ENCODE measurements around the gene SHISA5. TPM values are rescaled to one million over a fixed set of nuclear protein-coding genes. Genes with fewer than 3 reads are reported as not detected.

The SHISA5 gene
- polyA plus RNA-seq, 4 donors: 68.2 to 220 (median 106) TPM

DNA sequence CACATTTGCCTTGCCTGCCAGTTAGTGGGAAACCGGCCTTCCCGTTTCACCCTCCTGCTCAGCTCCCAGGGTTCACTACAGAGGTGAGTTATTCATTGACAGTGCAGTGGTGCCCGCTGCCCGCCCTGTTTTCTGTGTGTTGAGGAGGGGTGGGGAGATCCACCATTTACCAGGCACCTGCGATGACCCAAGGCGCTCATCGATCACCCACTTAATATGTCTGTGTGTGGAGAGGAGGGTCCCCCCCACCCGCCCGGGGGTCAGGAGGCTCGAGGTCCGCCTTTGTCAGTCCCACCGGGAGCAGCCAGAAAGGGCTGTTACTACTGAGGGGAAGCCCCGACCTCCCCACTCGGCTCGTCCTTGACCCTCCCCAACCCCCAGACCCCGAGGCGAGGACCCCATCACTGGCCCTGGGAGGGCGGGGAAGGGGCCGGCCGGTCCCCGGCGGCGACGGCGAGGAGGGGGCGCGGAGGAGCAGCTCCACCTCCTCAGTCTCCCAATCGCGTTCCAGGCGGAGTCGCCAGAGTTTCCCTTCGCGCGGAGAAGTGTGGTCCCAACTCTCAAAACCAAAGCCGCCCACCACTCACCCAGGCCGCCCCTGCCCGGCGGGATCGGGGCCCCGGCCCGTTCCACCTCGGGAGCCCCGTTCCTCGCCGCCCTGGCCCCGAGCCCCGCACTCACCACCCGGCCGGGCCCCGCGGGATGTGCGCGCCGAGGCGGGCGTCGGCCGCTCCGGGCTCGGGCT lies 75.2 kb downstream of the SHISA5 start:
- Histone ChIP-seq H3K27ac (ENCODE audit: low read depth in 1 of 3, low read length in 2 of 3) (peak overlapping the region; percentile 91 to 98 (median 93)), H3K4me1 (ENCODE audit: control insufficient read depth in 3 of 3, insufficient read depth in 2 of 3, low read depth in 1 of 3, low read length in 2 of 3) (peaks cover 2 to 74% (median 10%) of the 10 kb centered on the region in 3 donors), H3K9me3 (ENCODE audit: control insufficient read depth in 2 of 2, insufficient read depth in 1 of 2, low read depth in 1 of 2, low read length in 1 of 2) (no peaks in the 10 kb centered on the region), H3K27me3 (ENCODE audit: control insufficient read depth in 3 of 3, insufficient read depth in 3 of 3, low read length in 3 of 3) (no peaks in the 10 kb centered on the region), H3K36me3 (ENCODE audit: control insufficient read depth in 3 of 3, insufficient read depth in 2 of 3, low read depth in 1 of 3, low read length in 3 of 3) (peaks cover 0 to 53% (median 2%) of the 10 kb centered on the region in 3 donors), H3K4me3 (ENCODE audit: low read depth in 1 of 3, low read length in 3 of 3) (peak overlapping the region; percentile 61 to 76 (median 66))
- DNase-seq: peak; percentile 85 to 88
- WGBS, 3 donors: 2 to 7% (median 3%) methylated on average over 39 to 60 of the region's 60 CpGs
- FAIRE-seq: no peak

GRCh38 chr3:48428088-48428571 lies 75.8 kb downstream of the SHISA5 start:
- WGBS, 3 donors: 9 to 53% (median 27%) methylated on average over 7 of the region's 7 CpGs
- H3K36me3 ChIP-seq (ENCODE audit: control insufficient read depth in 3 of 3, insufficient read depth in 2 of 3, low read depth in 1 of 3, low read length in 3 of 3): peaks cover 0 to 54% (median under 1%) of the 10 kb centered on the region in 3 donors
- H3K27ac ChIP-seq (ENCODE audit: low read depth in 1 of 3, low read length in 2 of 3): peak overlapping the region; percentile 91 to 98 (median 93)
- H3K4me1 ChIP-seq (ENCODE audit: control insufficient read depth in 3 of 3, insufficient read depth in 2 of 3, low read depth in 1 of 3, low read length in 2 of 3): peaks cover under 1 to 68% (median 9%) of the 10 kb centered on the region in 3 donors
- no peaks in the 10 kb centered on the region for H3K9me3 ChIP-seq (ENCODE audit: control insufficient read depth in 2 of 2, insufficient read depth in 1 of 2, low read depth in 1 of 2, low read length in 1 of 2)
- no peaks in the 10 kb centered on the region for H3K27me3 ChIP-seq (ENCODE audit: control insufficient read depth in 3 of 3, insufficient read depth in 3 of 3, low read length in 3 of 3)
- FAIRE-seq: no peak
- DNase-seq: peak in 1 of 2 donors; percentile 14
- H3K4me3 ChIP-seq (ENCODE audit: low read depth in 1 of 3, low read length in 3 of 3): peak overlapping the region; percentile 61 to 76 (median 66)

- 30 to 67% (median 36%) methylated on average over 9 of the region's 9 CpGs for WGBS, 3 donors
- Histone ChIP-seq H3K36me3 (ENCODE audit: control insufficient read depth in 3 of 3, insufficient read depth in 2 of 3, low read depth in 1 of 3, low read length in 3 of 3) (peaks cover 0 to 54% (median 0%) of the 10 kb centered on the region in 3 donors), H3K27ac (ENCODE audit: low read depth in 1 of 3, low read length in 2 of 3) (peak overlapping the region in 2 of 3 donors; percentile 46 to 98), H3K27me3 (ENCODE audit: control insufficient read depth in 3 of 3, insufficient read depth in 3 of 3, low read length in 3 of 3) (no peaks in the 10 kb centered on the region), H3K4me1 (ENCODE audit: control insufficient read depth in 3 of 3, insufficient read depth in 2 of 3, low read depth in 1 of 3, low read length in 2 of 3) (peaks cover 0 to 63% (median 7%) of the 10 kb centered on the region in 3 donors), H3K4me3 (ENCODE audit: low read depth in 1 of 3, low read length in 3 of 3) (peak overlapping the region in 2 of 3 donors; percentile 61 to 76), H3K9me3 (ENCODE audit: control insufficient read depth in 2 of 2, insufficient read depth in 1 of 2, low read depth in 1 of 2, low read length in 1 of 2) (no peaks in the 10 kb centered on the region)
- FAIRE-seq (no peak), DNase-seq (peak; percentile 21 to 37)
Observed at GRCh38 chr3:48427630-48427962, 76.4 kb downstream of the SHISA5 start.

- DNase-seq (peak in 1 of 2 donors; percentile 29), FAIRE-seq (no peak)
- Histone ChIP-seq H3K27ac (ENCODE audit: low read depth in 1 of 3, low read length in 2 of 3) (peak overlapping the region in 2 of 3 donors; percentile 56 to 98), H3K27me3 (ENCODE audit: control insufficient read depth in 3 of 3, insufficient read depth in 3 of 3, low read length in 3 of 3) (no peaks in the 10 kb centered on the region), H3K4me3 (ENCODE audit: low read depth in 1 of 3, low read length in 3 of 3) (peak overlapping the region in 2 of 3 donors; percentile 61 to 76), H3K36me3 (ENCODE audit: control insufficient read depth in 3 of 3, insufficient read depth in 2 of 3, low read depth in 1 of 3, low read length in 3 of 3) (peaks cover 0 to 54% (median 0%) of the 10 kb centered on the region in 3 donors), H3K4me1 (ENCODE audit: control insufficient read depth in 3 of 3, insufficient read depth in 2 of 3, low read depth in 1 of 3, low read length in 2 of 3) (peaks cover 0 to 58% (median 7%) of the 10 kb centered on the region in 3 donors), H3K9me3 (ENCODE audit: control insufficient read depth in 2 of 2, insufficient read depth in 1 of 2, low read depth in 1 of 2, low read length in 1 of 2) (no peaks in the 10 kb centered on the region)
- WGBS, 3 donors: 41 to 51% (median 47%) methylated on average over 8 of the region's 8 CpGs
Observed at GRCh38 chr3:48426944-48427629, 76.9 kb downstream of the SHISA5 start.

DNA sequence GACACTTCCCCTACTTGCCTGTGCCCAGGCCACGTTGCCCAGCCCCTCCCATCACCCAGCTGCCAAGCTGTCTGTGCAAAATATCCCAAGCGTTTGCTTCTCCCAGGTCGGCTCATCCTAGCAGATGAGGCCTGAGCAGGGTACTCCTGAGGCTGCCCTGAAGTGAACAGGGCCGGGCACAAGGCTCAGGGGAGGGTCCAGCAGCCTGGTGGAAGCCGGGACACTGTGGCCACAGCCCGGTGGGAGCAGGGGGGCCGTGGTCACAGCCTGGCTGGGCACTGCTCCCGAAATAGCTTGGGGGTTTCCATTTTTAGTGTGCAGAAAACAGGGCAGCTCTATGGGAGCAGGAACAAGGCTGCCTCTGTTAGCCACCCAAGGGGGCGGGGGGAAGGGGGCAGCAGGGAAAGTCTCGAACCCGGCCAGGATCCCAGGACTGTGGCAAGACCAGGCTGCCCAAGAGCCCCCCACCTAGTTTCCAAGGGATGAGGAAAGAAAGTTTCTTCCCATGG lies 77.5 kb downstream of the SHISA5 start:
- DNase-seq: no peak
- 40 to 53% (median 46%) methylated on average over 11 of the region's 11 CpGs for WGBS, 3 donors
- Histone ChIP-seq H3K36me3 (ENCODE audit: control insufficient read depth in 3 of 3, insufficient read depth in 2 of 3, low read depth in 1 of 3, low read length in 3 of 3) (peaks cover 0 to 55% (median 0%) of the 10 kb centered on the region in 3 donors), H3K9me3 (ENCODE audit: control insufficient read depth in 2 of 2, insufficient read depth in 1 of 2, low read depth in 1 of 2, low read length in 1 of 2) (no peaks in the 10 kb centered on the region), H3K4me1 (ENCODE audit: control insufficient read depth in 3 of 3, insufficient read depth in 2 of 3, low read depth in 1 of 3, low read length in 2 of 3) (peaks cover 0 to 51% (median 7%) of the 10 kb centered on the region in 3 donors), H3K4me3 (ENCODE audit: low read depth in 1 of 3, low read length in 3 of 3) (peak overlapping the region in 1 of 3 donors; percentile 9), H3K27me3 (ENCODE audit: control insufficient read depth in 3 of 3, insufficient read depth in 3 of 3, low read length in 3 of 3) (no peaks in the 10 kb centered on the region), H3K27ac (ENCODE audit: low read depth in 1 of 3, low read length in 2 of 3) (peak overlapping the region in 1 of 3 donors; percentile 56)
- no peak for FAIRE-seq

GRCh38 chr3:48425281-48425812 lies 78.6 kb downstream of the SHISA5 start:
- no peaks in the 10 kb centered on the region for H3K27me3 ChIP-seq (ENCODE audit: control insufficient read depth in 3 of 3, insufficient read depth in 3 of 3, low read length in 3 of 3)
- WGBS, 3 donors: 61 to 66% (median 65%) methylated on average over 13 of the region's 13 CpGs
- no peaks in the 10 kb centered on the region for H3K9me3 ChIP-seq (ENCODE audit: control insufficient read depth in 2 of 2, insufficient read depth in 1 of 2, low read depth in 1 of 2, low read length in 1 of 2)
- H3K36me3 ChIP-seq (ENCODE audit: control insufficient read depth in 3 of 3, insufficient read depth in 2 of 3, low read depth in 1 of 3, low read length in 3 of 3): peaks cover 0 to 61% (median 0%) of the 10 kb centered on the region in 3 donors
- H3K4me1 ChIP-seq (ENCODE audit: control insufficient read depth in 3 of 3, insufficient read depth in 2 of 3, low read depth in 1 of 3, low read length in 2 of 3): peaks cover 0 to 40% (median 7%) of the 10 kb centered on the region in 3 donors
- peak overlapping the region in 2 of 3 donors; percentile 1 to 2 for H3K27ac ChIP-seq (ENCODE audit: low read depth in 1 of 3, low read length in 2 of 3)
- DNase-seq (peak in 1 of 2 donors; percentile 25), FAIRE-seq (no peak)
- no peak overlapping the region for H3K4me3 ChIP-seq (ENCODE audit: low read depth in 1 of 3, low read length in 3 of 3)

- WGBS, 3 donors: 87 to 89% (median 88%) methylated on average over 26 to 27 of the region's 27 CpGs
Observed at GRCh38 chr3:48423883-48424695, 79.9 kb downstream of the SHISA5 start.

More at GRCh38 chr3:48423883-48424695, 79.9 kb downstream of the SHISA5 start:
- no peak overlapping the region for H3K27ac ChIP-seq (ENCODE audit: low read depth in 1 of 3, low read length in 2 of 3)
- no peak for DNase-seq
- no peaks in the 10 kb centered on the region for H3K27me3 ChIP-seq (ENCODE audit: control insufficient read depth in 3 of 3, insufficient read depth in 3 of 3, low read length in 3 of 3)
- peaks cover 0 to 37% (median 7%) of the 10 kb centered on the region in 3 donors for H3K4me1 ChIP-seq (ENCODE audit: control insufficient read depth in 3 of 3, insufficient read depth in 2 of 3, low read depth in 1 of 3, low read length in 2 of 3)
- no peaks in the 10 kb centered on the region for H3K9me3 ChIP-seq (ENCODE audit: control insufficient read depth in 2 of 2, insufficient read depth in 1 of 2, low read depth in 1 of 2, low read length in 1 of 2)
- FAIRE-seq: no peak
- no peak overlapping the region for H3K4me3 ChIP-seq (ENCODE audit: low read depth in 1 of 3, low read length in 3 of 3)
- peaks cover 2 to 73% (median 3%) of the 10 kb centered on the region in 3 donors for H3K36me3 ChIP-seq (ENCODE audit: control insufficient read depth in 3 of 3, insufficient read depth in 2 of 3, low read depth in 1 of 3, low read length in 3 of 3)

All from small intestine (tissue), 7 donors.